Measurements from ENCODE around the gene SLC17A2. TPM values are rescaled to one million over a fixed set of nuclear protein-coding genes. Genes with fewer than 3 reads are reported as not detected.

The SLC17A2 gene
- total and polyA plus RNA-seq, 2 of the 8 experiments (the other 6 are each of a cell fraction or from before 2014, with no cell fraction given): not detected

DNA sequence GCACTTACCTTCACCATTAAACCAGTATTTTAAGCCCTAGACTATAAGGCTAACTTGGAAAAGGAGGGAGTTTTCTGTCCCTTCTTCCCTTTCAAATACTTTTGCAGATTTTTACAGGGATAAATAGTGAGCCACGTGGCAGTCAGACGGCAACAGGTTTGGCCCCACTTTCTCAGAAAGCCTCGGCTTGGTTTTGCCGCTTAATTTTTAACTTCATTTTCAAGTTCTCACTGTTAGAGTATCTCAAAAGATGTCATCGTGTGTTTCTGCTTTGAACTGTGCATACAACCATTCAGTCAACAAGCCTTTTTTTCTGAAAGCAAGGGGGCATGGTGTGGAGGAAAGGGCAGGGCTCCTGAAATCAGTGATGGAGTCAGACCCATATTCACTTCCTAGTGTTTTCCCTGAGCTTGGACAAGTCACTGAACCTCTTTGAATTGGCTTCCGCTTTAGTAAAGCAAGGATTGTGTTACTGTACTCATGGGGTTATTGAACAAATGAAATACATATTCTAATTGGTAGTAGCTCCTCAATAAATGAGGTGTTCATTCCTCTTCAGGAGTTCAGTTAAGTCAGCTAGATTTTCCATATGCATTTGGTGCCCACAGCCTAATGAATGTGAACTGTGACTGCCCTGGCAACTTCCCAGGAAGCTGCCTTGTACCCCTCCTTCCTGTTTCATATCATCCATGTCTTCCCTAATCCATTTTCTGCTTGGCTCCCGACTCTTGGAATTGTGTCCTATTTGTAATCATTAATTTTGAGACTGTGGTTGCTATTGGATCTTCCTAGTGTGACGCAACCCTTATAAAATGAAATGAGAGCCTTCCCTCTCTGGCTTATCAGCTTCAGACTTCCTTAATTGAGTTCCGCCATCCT, at the start of gene SLC17A2 (continued):
- TF ChIP-seq SAP30 (IDR thresholded peaks at IDR 0.05; ENCODE audit: insufficient read depth, insufficient replicate concordance, low read length) (no peak), CREB1 (IDR thresholded peaks at IDR 0.05) (no peak)

Data from H1 (cell line).